ENCODE data around the gene GOLGA1.

The GOLGA1 gene

DNA sequence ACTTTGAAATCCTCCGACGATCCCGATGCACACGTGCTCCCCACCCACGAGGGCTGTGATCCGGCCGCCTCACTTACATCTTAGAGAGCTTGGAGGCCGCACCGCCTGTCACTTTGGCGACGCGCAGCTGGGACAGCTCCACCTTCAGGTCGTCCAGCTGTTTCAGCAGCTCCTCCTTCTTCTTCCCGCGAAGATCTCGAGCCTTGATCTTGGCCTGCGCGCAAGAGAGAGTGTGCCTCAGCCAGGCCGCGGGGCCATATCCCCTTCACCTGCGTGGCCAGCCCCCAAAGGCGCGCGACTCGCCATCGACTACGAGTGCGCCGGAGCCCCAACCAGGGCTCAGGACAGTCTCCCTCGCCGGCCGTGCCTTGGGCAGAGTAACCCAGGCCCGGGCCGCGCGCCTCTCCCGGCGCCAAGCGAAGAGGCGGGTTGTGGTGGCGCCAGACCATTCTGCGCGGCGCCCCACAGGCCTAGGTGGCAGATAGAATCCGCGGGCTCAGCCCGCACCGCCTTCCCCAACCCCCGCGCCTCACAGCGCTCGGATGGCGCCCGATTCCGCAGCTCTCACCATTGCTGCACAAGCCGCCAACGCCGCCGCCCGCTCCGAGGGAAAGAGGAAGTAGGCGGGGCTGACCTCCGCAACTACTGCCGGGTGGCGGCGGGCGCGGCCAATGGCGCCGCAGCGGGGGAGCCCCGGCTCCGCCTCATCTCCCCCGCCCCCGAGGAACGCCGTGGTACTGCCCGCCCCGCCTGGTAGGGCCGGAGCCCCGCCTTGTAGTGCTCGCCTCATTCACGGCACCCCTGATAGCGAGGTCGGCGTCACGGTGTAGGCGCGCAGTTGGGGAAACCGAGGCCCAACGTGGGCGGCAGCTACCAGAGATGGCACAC lies 79.3 kb downstream of the GOLGA1 start, which contains the start of the genes ARPC5L and RPL35:
ARPC5L (plus strand) TSS at position 789 of the 888 bp plus-strand sequence. CDS start 7,161 bp downstream, outside the sequence.
RPL35 (minus strand) TSS at position 616 of the 888 bp plus-strand sequence; CDS start at position 571, 45 bp downstream.
- H3K27me3 ChIP-seq (ENCODE audit: control insufficient read depth in 5 of 5, insufficient read depth in 4 of 5, low read length in 5 of 5): no peaks in the 10 kb centered on the region
- H3K9me3 ChIP-seq (ENCODE audit: control insufficient read depth in 5 of 5, low read length in 5 of 5): no peaks in the 10 kb centered on the region
- peaks cover 6 to 37% (median 30%) of the 10 kb centered on the region in 5 donors for H3K4me1 ChIP-seq (ENCODE audit: control insufficient read depth in 5 of 5, insufficient read depth in 5 of 5, low read length in 5 of 5)
- H3K9ac ChIP-seq (ENCODE audit: low read length in 5 of 5): peak within 1 kb of the TSS; percentile 73 to 95 (median 92)
- peak within 1 kb of the TSS; percentile 87 for H3K27ac ChIP-seq (ENCODE audit: low read depth, low read length)
- peaks cover 0 to 42% (median 41%) of the 10 kb centered on the region in 5 donors for H3K36me3 ChIP-seq (ENCODE audit: control insufficient read depth in 5 of 5, insufficient read depth in 5 of 5, low read length in 5 of 5)
- H3K4me3 ChIP-seq (ENCODE audit: low read depth in 1 of 5, low read length in 5 of 5): peak within 1 kb of the TSS; percentile 86 to 93 (median 86)

- peaks cover 0 to 49% (median 41%) of the 10 kb centered on the region in 5 donors for H3K36me3 ChIP-seq (ENCODE audit: control insufficient read depth in 5 of 5, insufficient read depth in 5 of 5, low read length in 5 of 5)
- peak overlapping the region; percentile 73 to 95 (median 90) for H3K9ac ChIP-seq (ENCODE audit: low read length in 5 of 5)
- H3K4me1 ChIP-seq (ENCODE audit: control insufficient read depth in 5 of 5, insufficient read depth in 5 of 5, low read length in 5 of 5): peaks cover 6 to 37% (median 30%) of the 10 kb centered on the region in 5 donors
- H3K27me3 ChIP-seq (ENCODE audit: control insufficient read depth in 5 of 5, insufficient read depth in 4 of 5, low read length in 5 of 5): no peaks in the 10 kb centered on the region
- no peaks in the 10 kb centered on the region for H3K9me3 ChIP-seq (ENCODE audit: control insufficient read depth in 5 of 5, low read length in 5 of 5)
- peak overlapping the region; percentile 77 to 92 (median 86) for H3K4me3 ChIP-seq (ENCODE audit: low read depth in 1 of 5, low read length in 5 of 5)
- H3K27ac ChIP-seq (ENCODE audit: low read depth, low read length): peak overlapping the region; percentile 87
These were observed 80.1 kb downstream of the GOLGA1 start for GRCh38 chr9:124860582-124861341.

DNA sequence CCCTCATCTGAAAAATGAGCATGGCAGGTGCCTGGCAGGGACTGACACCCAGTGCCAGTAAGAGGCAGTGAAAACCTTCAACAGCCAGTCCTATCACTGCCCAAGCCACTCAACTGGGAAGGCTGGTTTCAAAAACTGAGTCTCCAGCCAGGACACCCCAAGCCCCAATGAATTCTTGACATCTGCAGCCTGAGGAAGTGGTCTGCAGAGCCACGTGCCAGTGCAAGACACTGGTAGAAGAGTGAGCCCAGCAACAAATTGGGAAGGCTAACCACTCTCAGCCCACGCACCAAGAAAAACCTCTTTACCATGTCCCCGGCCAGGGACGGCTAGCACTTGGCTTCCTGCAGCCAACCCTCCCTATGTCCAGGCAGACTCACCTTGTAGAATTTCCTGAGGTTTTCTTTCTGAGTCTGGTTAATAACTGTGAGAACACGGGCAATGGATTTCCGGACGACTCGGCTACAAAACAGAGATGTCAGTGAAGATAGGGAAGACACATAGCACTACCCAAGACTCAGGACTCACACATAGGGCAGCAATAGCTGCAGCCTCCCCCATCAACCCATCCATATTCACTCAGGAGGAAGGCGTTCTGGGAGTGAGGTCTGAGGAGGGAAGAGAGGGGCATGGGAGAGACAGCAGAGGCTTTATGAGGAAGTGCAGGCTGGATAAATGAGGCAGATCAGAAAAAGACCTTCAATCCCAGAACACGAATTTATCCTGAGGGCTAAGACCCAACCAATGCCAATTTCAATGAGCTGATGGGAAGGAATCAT lies 80.9 kb downstream of the GOLGA1 start:
- Histone ChIP-seq H3K9me3 (ENCODE audit: control insufficient read depth in 5 of 5, low read length in 5 of 5) (no peaks in the 10 kb centered on the region), H3K9ac (ENCODE audit: low read length in 5 of 5) (peak overlapping the region; percentile 70 to 95 (median 87)), H3K4me1 (ENCODE audit: control insufficient read depth in 5 of 5, insufficient read depth in 5 of 5, low read length in 5 of 5) (peaks cover 6 to 37% (median 30%) of the 10 kb centered on the region in 5 donors), H3K36me3 (ENCODE audit: control insufficient read depth in 5 of 5, insufficient read depth in 5 of 5, low read length in 5 of 5) (peaks cover 0 to 49% (median 41%) of the 10 kb centered on the region in 5 donors), H3K27ac (ENCODE audit: low read depth, low read length) (no peak overlapping the region), H3K27me3 (ENCODE audit: control insufficient read depth in 5 of 5, insufficient read depth in 4 of 5, low read length in 5 of 5) (no peaks in the 10 kb centered on the region), H3K4me3 (ENCODE audit: low read depth in 1 of 5, low read length in 5 of 5) (peak overlapping the region in 2 of 5 donors; percentile 77 to 92)

DNA sequence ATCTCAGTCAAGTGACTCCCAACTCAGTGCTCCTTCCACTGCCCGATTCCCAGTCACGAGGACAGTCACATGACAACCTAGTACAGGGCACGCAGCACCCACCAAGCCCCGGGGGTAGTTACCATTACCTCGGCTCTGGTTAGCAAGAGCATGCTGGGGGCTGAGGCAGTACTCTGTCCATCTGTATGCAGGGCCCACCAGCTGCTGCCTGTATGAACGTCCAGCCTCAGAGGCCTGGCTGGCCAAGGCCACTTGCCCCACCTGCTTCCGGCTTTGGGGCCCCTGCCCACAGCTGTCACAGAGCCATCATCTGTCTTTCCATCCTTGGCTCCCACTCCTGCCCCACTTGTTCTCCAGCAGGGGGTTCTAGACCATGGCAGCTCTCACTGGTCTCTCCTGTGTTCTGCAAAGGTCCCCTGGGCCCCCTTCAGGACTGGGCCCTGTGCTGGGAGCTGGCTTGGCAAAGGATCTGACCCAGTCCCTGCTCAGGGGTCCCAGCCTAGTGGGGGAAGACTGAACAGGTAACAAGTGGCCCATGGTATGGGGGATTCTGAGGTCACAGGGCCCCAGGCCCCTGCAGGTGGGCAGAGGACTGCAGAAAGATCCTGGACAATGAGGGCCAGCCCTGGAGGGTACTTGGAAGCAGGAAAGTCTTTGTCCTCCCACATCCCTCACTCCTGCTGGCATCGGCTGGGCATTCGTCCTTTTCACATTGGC lies 82.4 kb downstream of the GOLGA1 start:
- H3K4me3 ChIP-seq (ENCODE audit: low read depth in 1 of 5, low read length in 5 of 5): no peak overlapping the region
- peaks cover 6 to 38% (median 31%) of the 10 kb centered on the region in 5 donors for H3K4me1 ChIP-seq (ENCODE audit: control insufficient read depth in 5 of 5, insufficient read depth in 5 of 5, low read length in 5 of 5)
- H3K27ac ChIP-seq (ENCODE audit: low read depth, low read length): no peak overlapping the region
- H3K9ac ChIP-seq (ENCODE audit: low read length in 5 of 5): peak overlapping the region in 3 of 5 donors; percentile 56 to 95 (median 87)
- H3K9me3 ChIP-seq (ENCODE audit: control insufficient read depth in 5 of 5, low read length in 5 of 5): no peaks in the 10 kb centered on the region
- H3K36me3 ChIP-seq (ENCODE audit: control insufficient read depth in 5 of 5, insufficient read depth in 5 of 5, low read length in 5 of 5): peaks cover 0 to 49% (median 41%) of the 10 kb centered on the region in 5 donors
- no peaks in the 10 kb centered on the region for H3K27me3 ChIP-seq (ENCODE audit: control insufficient read depth in 5 of 5, insufficient read depth in 4 of 5, low read length in 5 of 5)

- H3K9ac ChIP-seq (ENCODE audit: low read length in 5 of 5): no peak overlapping the region
- H3K36me3 ChIP-seq (ENCODE audit: control insufficient read depth in 5 of 5, insufficient read depth in 5 of 5, low read length in 5 of 5): peaks cover 0 to 49% (median 41%) of the 10 kb centered on the region in 5 donors
- peaks cover 8 to 44% (median 37%) of the 10 kb centered on the region in 5 donors for H3K4me1 ChIP-seq (ENCODE audit: control insufficient read depth in 5 of 5, insufficient read depth in 5 of 5, low read length in 5 of 5)
- no peaks in the 10 kb centered on the region for H3K27me3 ChIP-seq (ENCODE audit: control insufficient read depth in 5 of 5, insufficient read depth in 4 of 5, low read length in 5 of 5)
- H3K4me3 ChIP-seq (ENCODE audit: low read depth in 1 of 5, low read length in 5 of 5): no peak overlapping the region
- H3K27ac ChIP-seq (ENCODE audit: low read depth, low read length): no peak overlapping the region
- H3K9me3 ChIP-seq (ENCODE audit: control insufficient read depth in 5 of 5, low read length in 5 of 5): no peaks in the 10 kb centered on the region
These were observed 83.2 kb downstream of the GOLGA1 start for GRCh38 chr9:124857533-124858162.

DNA sequence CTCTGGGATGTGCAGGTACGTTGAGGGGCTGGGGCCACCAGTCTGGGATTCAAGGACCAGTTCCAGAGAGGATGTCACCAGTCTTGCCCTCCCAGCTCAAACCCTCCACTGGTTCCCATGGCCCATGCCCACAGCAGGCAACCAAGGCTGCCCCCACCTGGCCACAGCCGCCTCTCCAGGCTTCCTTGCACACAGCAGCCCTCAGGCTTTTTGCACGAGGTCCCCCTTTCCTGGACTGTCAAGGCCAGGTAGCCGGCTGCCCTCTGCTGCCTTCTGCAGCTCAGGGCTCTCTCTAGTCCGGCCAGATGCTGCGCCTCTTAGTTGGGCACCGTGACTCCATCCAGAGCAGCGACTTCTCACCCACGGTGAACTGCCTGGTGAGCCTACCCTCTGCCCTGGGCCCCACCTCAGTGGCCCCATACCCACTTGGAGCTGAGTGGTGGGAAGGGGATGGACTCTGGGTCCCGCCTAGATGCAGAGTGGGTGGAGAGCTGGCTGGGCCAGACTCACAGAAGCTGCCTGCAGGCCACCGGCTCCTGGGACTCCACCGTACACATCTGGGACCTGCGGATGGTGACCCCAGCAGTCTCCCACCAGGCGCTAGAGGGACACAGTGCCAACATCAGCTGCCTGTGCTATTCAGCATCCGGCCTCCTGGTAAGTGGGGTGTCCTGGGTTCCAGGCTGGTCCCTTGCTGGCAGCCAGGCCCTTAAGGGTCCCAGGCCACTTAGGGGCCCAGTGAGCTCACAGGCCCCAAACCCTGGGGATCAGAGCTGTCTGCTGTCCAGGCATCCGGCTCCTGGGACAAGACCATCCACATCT lies 84.7 kb downstream of the GOLGA1 start:
- Histone ChIP-seq H3K36me3 (ENCODE audit: control insufficient read depth in 5 of 5, insufficient read depth in 5 of 5, low read length in 5 of 5) (peaks cover 0 to 49% (median 41%) of the 10 kb centered on the region in 5 donors), H3K4me3 (ENCODE audit: low read depth in 1 of 5, low read length in 5 of 5) (no peak overlapping the region), H3K27ac (ENCODE audit: low read depth, low read length) (no peak overlapping the region), H3K9ac (ENCODE audit: low read length in 5 of 5) (no peak overlapping the region), H3K9me3 (ENCODE audit: control insufficient read depth in 5 of 5, low read length in 5 of 5) (no peaks in the 10 kb centered on the region), H3K27me3 (ENCODE audit: control insufficient read depth in 5 of 5, insufficient read depth in 4 of 5, low read length in 5 of 5) (no peaks in the 10 kb centered on the region), H3K4me1 (ENCODE audit: control insufficient read depth in 5 of 5, insufficient read depth in 5 of 5, low read length in 5 of 5) (peaks cover 11 to 42% (median 40%) of the 10 kb centered on the region in 5 donors)

GRCh38 chr9:124855566-124855943 lies 85.3 kb downstream of the GOLGA1 start:
- Histone ChIP-seq H3K9me3 (ENCODE audit: control insufficient read depth in 5 of 5, low read length in 5 of 5) (no peaks in the 10 kb centered on the region), H3K27me3 (ENCODE audit: control insufficient read depth in 5 of 5, insufficient read depth in 4 of 5, low read length in 5 of 5) (no peaks in the 10 kb centered on the region), H3K36me3 (ENCODE audit: control insufficient read depth in 5 of 5, insufficient read depth in 5 of 5, low read length in 5 of 5) (peaks cover 0 to 48% (median 40%) of the 10 kb centered on the region in 5 donors), H3K4me3 (ENCODE audit: low read depth in 1 of 5, low read length in 5 of 5) (no peak overlapping the region), H3K27ac (ENCODE audit: low read depth, low read length) (no peak overlapping the region), H3K9ac (ENCODE audit: low read length in 5 of 5) (no peak overlapping the region), H3K4me1 (ENCODE audit: control insufficient read depth in 5 of 5, insufficient read depth in 5 of 5, low read length in 5 of 5) (peaks cover 11 to 41% (median 34%) of the 10 kb centered on the region in 5 donors)

DNA sequence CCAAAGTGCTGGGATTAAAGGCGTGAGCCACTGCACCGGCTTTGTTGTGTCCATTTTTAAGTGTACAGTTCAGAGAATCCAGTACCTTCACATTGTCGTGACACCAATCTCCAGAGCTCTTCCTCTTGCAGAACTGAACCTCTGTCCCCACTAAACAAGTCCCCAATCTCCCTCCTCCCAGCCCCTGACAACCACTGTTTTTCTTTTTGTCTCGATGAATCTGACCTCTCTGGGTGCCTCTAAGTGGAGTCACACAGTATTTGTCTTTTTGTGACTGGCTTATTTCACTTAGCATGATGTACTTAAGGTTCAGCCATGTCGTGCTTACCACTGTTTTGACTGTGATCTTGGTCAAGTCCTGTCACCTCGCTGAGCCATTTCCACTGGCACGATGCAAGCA lies 86.1 kb downstream of the GOLGA1 start:
- Histone ChIP-seq H3K36me3 (ENCODE audit: control insufficient read depth in 5 of 5, insufficient read depth in 5 of 5, low read length in 5 of 5) (peaks cover 0 to 40% (median 33%) of the 10 kb centered on the region in 5 donors), H3K4me1 (ENCODE audit: control insufficient read depth in 5 of 5, insufficient read depth in 5 of 5, low read length in 5 of 5) (peaks cover 5 to 38% (median 30%) of the 10 kb centered on the region in 5 donors), H3K27me3 (ENCODE audit: control insufficient read depth in 5 of 5, insufficient read depth in 4 of 5, low read length in 5 of 5) (no peaks in the 10 kb centered on the region), H3K4me3 (ENCODE audit: low read depth in 1 of 5, low read length in 5 of 5) (no peak overlapping the region), H3K27ac (ENCODE audit: low read depth, low read length) (no peak overlapping the region), H3K9me3 (ENCODE audit: control insufficient read depth in 5 of 5, low read length in 5 of 5) (no peaks in the 10 kb centered on the region), H3K9ac (ENCODE audit: low read length in 5 of 5) (no peak overlapping the region)
